GM21526 (cell line): ENCODE results near the gene CYP2E1.
"Not testable (repeated sequence)": the region's sequence is repeated elsewhere in the genome, so short reads cannot be mapped to it uniquely, and the experiment has no call there.

Source experiments
- ATAC-seq: cut with Tn5 transposase; IDR thresholded peaks from one replicate; pipeline ENCODE4 v1.9.1; 2021; ENCODE audit warnings: moderate library complexity; ENCODE audit not compliant: unreplicated experiment, low FRiP score

CYP2E1 gene

GRCh38 chr10:133527771-133528271 lies 658 bp downstream of the CYP2E1 start:
- no peak for ATAC-seq

GRCh38 chr10:133528296-133528844 lies 1.2 kb downstream of the CYP2E1 start:
- no peak for ATAC-seq

- no peak for ATAC-seq
Measured at GRCh38 chr10:133528845-133529575, 1.8 kb downstream of the CYP2E1 start.

- ATAC-seq = no peak
Measured at GRCh38 chr10:133529576-133529946, 2.4 kb downstream of the CYP2E1 start.

- ATAC-seq = no peak
Measured at GRCh38 chr10:133530506-133530905, 3.3 kb downstream of the CYP2E1 start.

- ATAC-seq = no peak
Measured at GRCh38 chr10:133532871-133533270, 5.7 kb downstream of the CYP2E1 start.

- no peak for ATAC-seq
Measured at GRCh38 chr10:133534417-133534816, 7.3 kb downstream of the CYP2E1 start.

GRCh38 chr10:133536198-133536597 lies 9.0 kb downstream of the CYP2E1 start:
- no peak for ATAC-seq

GRCh38 chr10:133537546-133538545 lies 10.7 kb downstream of the CYP2E1 start:
- no peak for ATAC-seq

- ATAC-seq = not testable (repeated sequence)
Measured at GRCh38 chr10:133541441-133541975, 14.3 kb downstream of the CYP2E1 start.

- ATAC-seq = no peak
Measured at GRCh38 chr10:133544506-133544905, 17.3 kb downstream of the CYP2E1 start.

GRCh38 chr10:133554600-133554999 lies 27.4 kb downstream of the CYP2E1 start:
- ATAC-seq = no peak

GRCh38 chr10:133555521-133555920 lies 28.4 kb downstream of the CYP2E1 start:
- no peak for ATAC-seq

- no peak for ATAC-seq
Measured at GRCh38 chr10:133557381-133557780, 30.2 kb downstream of the CYP2E1 start.

- ATAC-seq = no peak
Measured at GRCh38 chr10:133559216-133559615, 32.1 kb downstream of the CYP2E1 start.

- ATAC-seq = no peak
Measured at GRCh38 chr10:133564816-133565215, 37.7 kb downstream of the CYP2E1 start.

- no peak for ATAC-seq
Measured at GRCh38 chr10:133565441-133566294, 38.5 kb downstream of the CYP2E1 start, which contains the start of gene SYCE1. Gene SYCE1, minus strand, starts transcription at chr10:133565583. Its CDS starts 54 bp downstream, at chr10:133565529.

GRCh38 chr10:133567119-133567518 lies 40.0 kb downstream of the CYP2E1 start:
- ATAC-seq = no peak

GRCh38 chr10:133567609-133568286 lies 40.6 kb downstream of the CYP2E1 start:
- ATAC-seq = no peak
